ENCODE measurements around the gene GRPR. TPM values are rescaled to one million over a fixed set of nuclear protein-coding genes. Genes with fewer than 3 reads are reported as not detected.

Gene GRPR
- total RNA-seq, 6 experiments from 2014 or later, result 0.11 to 0.28 (median 0.23) TPM; not detected in 1

- H3K9me3 Mint-ChIP-seq, result no peaks in the 10 kb centered on the region
Measured at GRCh38 chrX:16134936-16135335, 11.6 kb downstream of the GRPR start.

GRCh38 chrX:16136080-16136479 is 12.7 kb downstream of the GRPR start:
- Mint-ChIP-seq H3K9me3 (no peaks in the 10 kb centered on the region), H3K27ac (no peak overlapping the region), H3K4me1 (ENCODE audit: low read depth) (no peaks in the 10 kb centered on the region), H3K27me3 (ENCODE audit: insufficient read depth) (no peaks in the 10 kb centered on the region), H3K36me3 (ENCODE audit: low read depth) (no peaks in the 10 kb centered on the region), H3K4me3 (no peak overlapping the region)
- TF ChIP-seq, protein P1, sequence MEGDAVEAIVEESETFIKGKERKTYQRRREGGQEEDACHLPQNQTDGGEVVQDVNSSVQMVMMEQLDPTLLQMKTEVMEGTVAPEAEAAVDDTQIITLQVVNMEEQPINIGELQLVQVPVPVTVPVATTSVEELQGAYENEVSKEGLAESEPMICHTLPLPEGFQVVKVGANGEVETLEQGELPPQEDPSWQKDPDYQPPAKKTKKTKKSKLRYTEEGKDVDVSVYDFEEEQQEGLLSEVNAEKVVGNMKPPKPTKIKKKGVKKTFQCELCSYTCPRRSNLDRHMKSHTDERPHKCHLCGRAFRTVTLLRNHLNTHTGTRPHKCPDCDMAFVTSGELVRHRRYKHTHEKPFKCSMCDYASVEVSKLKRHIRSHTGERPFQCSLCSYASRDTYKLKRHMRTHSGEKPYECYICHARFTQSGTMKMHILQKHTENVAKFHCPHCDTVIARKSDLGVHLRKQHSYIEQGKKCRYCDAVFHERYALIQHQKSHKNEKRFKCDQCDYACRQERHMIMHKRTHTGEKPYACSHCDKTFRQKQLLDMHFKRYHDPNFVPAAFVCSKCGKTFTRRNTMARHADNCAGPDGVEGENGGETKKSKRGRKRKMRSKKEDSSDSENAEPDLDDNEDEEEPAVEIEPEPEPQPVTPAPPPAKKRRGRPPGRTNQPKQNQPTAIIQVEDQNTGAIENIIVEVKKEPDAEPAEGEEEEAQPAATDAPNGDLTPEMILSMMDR (IDR thresholded peaks at IDR 0.05), result no peak
- no peak for DNase-seq

More at GRCh38 chrX:16134936-16135335, 11.6 kb downstream of the GRPR start:
- no peak for DNase-seq
- Mint-ChIP-seq H3K27me3 (ENCODE audit: insufficient read depth) (no peaks in the 10 kb centered on the region), H3K4me3 (no peak overlapping the region), H3K27ac (no peak overlapping the region), H3K36me3 (ENCODE audit: low read depth) (no peaks in the 10 kb centered on the region), H3K4me1 (ENCODE audit: low read depth) (no peaks in the 10 kb centered on the region)
- TF ChIP-seq, protein P1 (IDR thresholded peaks at IDR 0.05), result no peak

- Mint-ChIP-seq H3K27ac (no peak overlapping the region), H3K4me3 (no peak overlapping the region), H3K4me1 (ENCODE audit: low read depth) (no peaks in the 10 kb centered on the region), H3K36me3 (ENCODE audit: low read depth) (no peaks in the 10 kb centered on the region), H3K27me3 (ENCODE audit: insufficient read depth) (no peaks in the 10 kb centered on the region), H3K9me3 (no peaks in the 10 kb centered on the region)
- DNase-seq, result no peak
- TF ChIP-seq, protein P1 (IDR thresholded peaks at IDR 0.05), result no peak
Measured at GRCh38 chrX:16137416-16138107, 14.2 kb downstream of the GRPR start.

GRCh38 chrX:16138108-16138427 is 14.7 kb downstream of the GRPR start:
- TF ChIP-seq, protein P1 (IDR thresholded peaks at IDR 0.05), result no peak
- DNase-seq, result no peak
- H3K27ac Mint-ChIP-seq, result no peak overlapping the region

GRCh38 chrX:16140448-16140847 is 17.1 kb downstream of the GRPR start:
- no peak overlapping the region for H3K4me3 Mint-ChIP-seq
- H3K36me3 Mint-ChIP-seq (ENCODE audit: low read depth), result no peaks in the 10 kb centered on the region
- TF ChIP-seq, protein P1 (IDR thresholded peaks at IDR 0.05), result no peak
- H3K27ac Mint-ChIP-seq, result no peak overlapping the region
- no peak for DNase-seq
- peaks cover 7% of the 10 kb centered on the region; the same call in 1 of the 2 replicates for H3K4me1 Mint-ChIP-seq (ENCODE audit: low read depth)
- no peaks in the 10 kb centered on the region; the same call in 1 of the 2 replicates for H3K9me3 Mint-ChIP-seq
- H3K27me3 Mint-ChIP-seq (ENCODE audit: insufficient read depth), result no peaks in the 10 kb centered on the region

More at GRCh38 chrX:16138108-16138427, 14.7 kb downstream of the GRPR start:
- H3K4me3 Mint-ChIP-seq, result no peak overlapping the region
- H3K36me3 Mint-ChIP-seq (ENCODE audit: low read depth), result no peaks in the 10 kb centered on the region
- H3K9me3 Mint-ChIP-seq, result no peaks in the 10 kb centered on the region
- no peaks in the 10 kb centered on the region for H3K4me1 Mint-ChIP-seq (ENCODE audit: low read depth)
- no peaks in the 10 kb centered on the region for H3K27me3 Mint-ChIP-seq (ENCODE audit: insufficient read depth)

Data from HFFc6 (cell line).